GM19099 (cell line): ENCODE results near the gene TRPV2.

Experiments
- POLR2A ChIP-seq: IDR thresholded peaks from 3 replicates; pipeline ENCODE4 v1.6.1; 2011; ENCODE audit warnings: low read depth; ENCODE audit not compliant: insufficient read length; ENCODE audit errors: extremely low read depth

TRPV2 gene

GRCh38 chr17:16415031-16415924, at the start of gene TRPV2:
TSS of gene TRPV2 (plus strand) at chr17:16415571. CDS start at chr17:16417669, 2,098 bp downstream.
- peak; percentile 63 for TF ChIP-seq POLR2A

GRCh38 chr17:16371742-16372141, 43.6 kb upstream of the TRPV2 start:
- TF ChIP-seq POLR2A, result no peak

- TF ChIP-seq POLR2A, result no peak
Observed at GRCh38 chr17:16374146-16374938, 41.0 kb upstream of the TRPV2 start.

- TF ChIP-seq POLR2A, result no peak
Observed at GRCh38 chr17:16377941-16378341, 37.4 kb upstream of the TRPV2 start.

GRCh38 chr17:16378636-16379282, 36.6 kb upstream of the TRPV2 start:
- no peak for TF ChIP-seq POLR2A

- TF ChIP-seq POLR2A, result no peak
Observed at GRCh38 chr17:16379654-16380053, 35.7 kb upstream of the TRPV2 start.

GRCh38 chr17:16380640-16381495, 34.5 kb upstream of the TRPV2 start, which contains the start of gene UBB:
TSS of gene UBB (plus strand) at chr17:16381091. CDS start at chr17:16381908, 817 bp downstream.
- peak; percentile 100 for TF ChIP-seq POLR2A

GRCh38 chr17:16381496-16381820, 33.9 kb upstream of the TRPV2 start:
- TF ChIP-seq POLR2A, result no peak

GRCh38 chr17:16383216-16383615, 32.2 kb upstream of the TRPV2 start:
- no peak for TF ChIP-seq POLR2A

- TF ChIP-seq POLR2A, result no peak
Observed at GRCh38 chr17:16383772-16384287, 31.5 kb upstream of the TRPV2 start.

- no peak for TF ChIP-seq POLR2A
Observed at GRCh38 chr17:16384557-16384956, 30.8 kb upstream of the TRPV2 start.

GRCh38 chr17:16391451-16391850, 23.9 kb upstream of the TRPV2 start:
- TF ChIP-seq POLR2A, result no peak

GRCh38 chr17:16398270-16399267, 16.8 kb upstream of the TRPV2 start:
- no peak for TF ChIP-seq POLR2A
